Measurements from ENCODE around the gene USP6.
"Not testable (repeated sequence)": the region's sequence is repeated elsewhere in the genome, so short reads cannot be mapped to it uniquely, and the experiment has no call there.

Gene USP6

GRCh38 chr17:5122056-5122455 lies 6.2 kb downstream of the USP6 start:
- not testable (repeated sequence) for DNase-seq (ENCODE audit: low read depth in 3 of 3)

- no peak for DNase-seq (ENCODE audit: low read depth in 3 of 3)
These were observed 6.9 kb downstream of the USP6 start for GRCh38 chr17:5122586-5123342.

- no peak for DNase-seq (ENCODE audit: low read depth in 3 of 3)
These were observed 7.7 kb downstream of the USP6 start for GRCh38 chr17:5123343-5124124.

GRCh38 chr17:5124125-5124760 lies 8.4 kb downstream of the USP6 start:
- DNase-seq (ENCODE audit: low read depth in 3 of 3), result not testable (repeated sequence)

- not testable (repeated sequence) for DNase-seq (ENCODE audit: low read depth in 3 of 3)
These were observed 9.1 kb downstream of the USP6 start for GRCh38 chr17:5124896-5125295.

- DNase-seq (ENCODE audit: low read depth in 3 of 3), result no peak
These were observed 11.1 kb downstream of the USP6 start for GRCh38 chr17:5126719-5127488.

GRCh38 chr17:5127910-5128309 lies 12.1 kb downstream of the USP6 start:
- no peak for DNase-seq (ENCODE audit: low read depth in 3 of 3)

GRCh38 chr17:5128387-5128786 lies 12.6 kb downstream of the USP6 start:
- not testable (repeated sequence) for DNase-seq (ENCODE audit: low read depth in 3 of 3)

- no peak for DNase-seq (ENCODE audit: low read depth in 3 of 3)
These were observed 13.2 kb downstream of the USP6 start for GRCh38 chr17:5128905-5129535.

- DNase-seq (ENCODE audit: low read depth in 3 of 3), result not testable (repeated sequence)
These were observed 13.9 kb downstream of the USP6 start for GRCh38 chr17:5129770-5130169.

- not testable (repeated sequence) for DNase-seq (ENCODE audit: low read depth in 3 of 3)
These were observed 14.4 kb downstream of the USP6 start for GRCh38 chr17:5130261-5130660.

GRCh38 chr17:5130687-5131086 lies 14.9 kb downstream of the USP6 start:
- DNase-seq (ENCODE audit: low read depth in 3 of 3), result not testable (repeated sequence)

- no peak for DNase-seq (ENCODE audit: low read depth in 3 of 3)
These were observed 15.4 kb downstream of the USP6 start for GRCh38 chr17:5131146-5131715.

GRCh38 chr17:5131799-5132502 lies 16.1 kb downstream of the USP6 start:
- not testable (repeated sequence) for DNase-seq (ENCODE audit: low read depth in 3 of 3)

- DNase-seq (ENCODE audit: low read depth in 3 of 3), result not testable (repeated sequence)
These were observed 16.8 kb downstream of the USP6 start for GRCh38 chr17:5132503-5133225.

- no peak for DNase-seq (ENCODE audit: low read depth in 3 of 3)
These were observed 17.5 kb downstream of the USP6 start for GRCh38 chr17:5133311-5133710.

GRCh38 chr17:5133961-5134360 lies 18.1 kb downstream of the USP6 start:
- not testable (repeated sequence) for DNase-seq (ENCODE audit: low read depth in 3 of 3)

- DNase-seq (ENCODE audit: low read depth in 3 of 3), result not testable (repeated sequence)
These were observed 18.7 kb downstream of the USP6 start for GRCh38 chr17:5134571-5134970.

- not testable (repeated sequence) for DNase-seq (ENCODE audit: low read depth in 3 of 3)
These were observed 19.4 kb downstream of the USP6 start for GRCh38 chr17:5135131-5135712.
